HAP-1 (cell line): ENCODE data around the gene C10orf53.
"Not testable (repeated sequence)": the region's sequence is repeated elsewhere in the genome, so short reads cannot be mapped to it uniquely, and the experiment has no call there.

ENCODE experiments used
- DNase-seq, 2 experiments: peaks; one replicate each; pipeline ENCODE4 v3.0.0-alpha.2; 2016 to 2020; ENCODE audit warnings: low spot score in 2 of 2
- H3K27me3 ChIP-seq: fragments of 250-450 bp; sonication (Bioruptor Pico); 2 replicates; pipeline ENCODE4 v1.5.1; 2020; ENCODE audit warnings: low read depth, mild to moderate bottlenecking, moderate library complexity
- H3K36me3 ChIP-seq: fragments of 250-450 bp; sonication (Bioruptor Pico); replicated peaks from 2 replicates; pipeline ENCODE4 v1.5.1; 2020; ENCODE audit warnings: mild to moderate bottlenecking
- H3K4me1 ChIP-seq: fragments of 250-450 bp; sonication (Bioruptor Pico); 2 replicates; pipeline ENCODE4 v1.5.1; 2020; ENCODE audit warnings: mild to moderate bottlenecking
- H3K4me3 ChIP-seq: fragments of 250-450 bp; sonication (Bioruptor Pico); 2 replicates; pipeline ENCODE4 v1.5.1; 2020; ENCODE audit warnings: mild to moderate bottlenecking, moderate library complexity
- H3K9me3 ChIP-seq: fragments of 250-450 bp; sonication (Bioruptor Pico); 2 replicates; pipeline ENCODE4 v1.5.1; 2020; ENCODE audit warnings: mild to moderate bottlenecking, moderate library complexity
- in situ Hi-C: fragments of 300-500 bp; cut with MboI; formaldehyde crosslinking; loops from 3 replicates; pipeline ENCODE4 v1.14.3; 2020; ENCODE audit warnings: low sequenced_read_pairs, inconsistent platforms, mixed read lengths

The C10orf53 gene

DNA sequence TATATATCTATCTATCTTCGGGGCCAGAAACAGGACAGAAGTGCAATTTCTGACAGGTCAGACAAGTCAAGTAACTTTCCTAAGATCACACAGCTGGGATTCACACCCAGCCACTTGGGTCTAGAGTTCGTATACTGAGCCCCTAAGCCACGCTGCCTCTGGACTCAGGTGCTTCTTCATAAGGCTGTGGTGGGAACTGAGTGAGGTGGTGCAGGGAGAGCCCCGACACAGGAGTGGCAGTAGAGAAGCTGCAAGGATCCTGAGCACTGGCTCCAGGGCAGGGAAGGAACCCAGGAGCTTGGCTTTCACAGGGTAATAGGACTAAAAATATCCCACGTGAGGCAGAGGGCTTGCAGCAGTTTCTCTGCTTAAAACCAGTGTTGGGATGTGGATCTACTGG, 33.8 kb downstream of the C10orf53 start:
- in situ Hi-C loops: no loop called here
- no peaks in the 10 kb centered on the region for H3K9me3 ChIP-seq
- H3K4me1 ChIP-seq: no peaks in the 10 kb centered on the region
- no peak overlapping the region for H3K4me3 ChIP-seq
- no peaks in the 10 kb centered on the region for H3K36me3 ChIP-seq
- no peak for DNase-seq
- no peaks in the 10 kb centered on the region for H3K27me3 ChIP-seq

DNA sequence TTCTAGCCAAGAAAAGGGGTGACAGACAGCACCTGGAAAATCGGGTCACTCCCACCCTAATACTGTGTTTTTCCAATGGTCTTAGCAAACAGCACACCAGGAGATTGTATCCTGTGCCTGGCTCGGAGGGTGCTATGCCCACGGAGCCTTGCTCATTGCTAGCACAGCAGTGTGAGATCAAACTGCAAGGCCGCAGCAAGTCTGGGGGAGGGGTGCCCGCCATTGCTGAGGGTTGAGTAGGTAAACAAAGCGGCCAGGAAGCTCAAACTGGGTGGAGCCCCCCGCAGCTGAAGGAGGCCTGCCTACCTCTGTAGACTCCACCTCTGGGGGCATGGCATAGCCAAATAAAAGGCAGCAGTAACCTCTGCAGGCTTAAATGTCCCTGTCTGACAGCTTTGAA, 35.7 kb downstream of the C10orf53 start:
- H3K4me1 ChIP-seq, H3K9me3 ChIP-seq, H3K36me3 ChIP-seq, H3K27me3 ChIP-seq, in situ Hi-C loops, H3K4me3 ChIP-seq, DNase-seq: not testable (repeated sequence)

DNA sequence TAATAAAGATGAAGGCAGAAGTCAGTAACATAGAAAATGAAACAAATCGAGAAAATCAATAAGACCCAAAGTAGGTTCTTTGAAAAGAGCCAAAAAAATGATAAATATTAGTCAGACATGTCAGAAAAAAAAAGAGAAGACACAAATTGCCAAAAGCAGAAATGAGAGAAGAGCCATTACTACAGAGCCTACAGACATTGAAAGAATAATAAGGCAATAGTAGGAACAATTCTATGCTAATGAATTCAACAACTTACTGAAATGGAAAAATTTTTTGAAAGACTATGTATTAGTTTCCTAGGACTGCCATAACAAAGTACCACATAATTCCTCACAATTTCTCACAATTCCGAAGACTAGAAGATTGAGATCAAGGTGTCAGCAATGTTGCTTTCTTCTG, 47.1 kb downstream of the C10orf53 start:
- in situ Hi-C loops: no loop called here
- Histone ChIP-seq H3K27me3 (no peaks in the 10 kb centered on the region), H3K36me3 (no peaks in the 10 kb centered on the region), H3K4me3 (no peak overlapping the region), H3K9me3 (no peaks in the 10 kb centered on the region; the same call in 1 of the 2 replicates), H3K4me1 (no peaks in the 10 kb centered on the region)
- no peak for DNase-seq

DNA sequence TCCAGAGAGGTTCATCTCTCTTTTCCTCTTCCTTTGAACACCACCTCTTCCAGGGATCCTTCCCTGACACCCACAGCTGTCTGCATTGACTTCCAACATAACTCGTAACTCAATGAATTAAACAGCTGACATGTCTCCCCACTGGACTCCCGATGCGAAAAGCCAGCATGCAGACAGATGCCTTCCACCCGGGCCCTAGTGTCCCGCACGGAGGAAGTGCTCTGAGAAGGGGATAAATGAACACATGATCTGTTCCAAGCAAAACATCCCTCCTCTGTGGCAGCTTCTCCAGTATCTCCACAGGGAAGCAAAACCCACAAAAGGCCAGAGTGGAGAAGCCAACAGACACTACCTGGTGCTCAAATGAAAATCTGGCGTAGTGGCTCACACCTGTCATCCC, 54.4 kb downstream of the C10orf53 start:
- Histone ChIP-seq H3K4me1 (no peaks in the 10 kb centered on the region), H3K36me3 (no peaks in the 10 kb centered on the region; the same call in 1 of the 2 replicates), H3K27me3 (no peaks in the 10 kb centered on the region), H3K4me3 (no peak overlapping the region), H3K9me3 (no peaks in the 10 kb centered on the region)
- in situ Hi-C loops: no loop called here
- no peak for DNase-seq

DNA sequence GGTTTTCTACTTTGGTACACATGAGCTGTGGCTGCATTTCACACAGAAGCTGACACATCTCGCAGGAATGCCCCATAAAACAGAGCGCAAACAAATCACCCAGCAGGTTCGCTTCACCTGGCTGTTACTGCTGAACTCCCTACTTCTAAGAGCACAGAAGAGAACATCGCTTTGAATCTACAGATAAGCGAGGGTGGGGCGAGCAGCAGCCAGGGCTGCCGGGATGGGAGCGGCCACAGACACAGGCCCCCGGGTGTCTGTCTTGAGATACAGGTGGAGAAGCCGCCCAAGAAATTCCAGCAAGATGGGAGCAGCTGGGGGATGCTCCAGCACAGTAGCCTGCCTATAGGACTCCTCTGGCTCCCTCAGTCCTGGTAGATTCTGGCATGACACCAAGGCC, 55.2 kb downstream of the C10orf53 start:
- DNase-seq: no peak
- Histone ChIP-seq H3K4me3 (no peak overlapping the region), H3K27me3 (no peaks in the 10 kb centered on the region), H3K9me3 (no peaks in the 10 kb centered on the region), H3K36me3 (no peaks in the 10 kb centered on the region; the same call in 1 of the 2 replicates), H3K4me1 (no peaks in the 10 kb centered on the region)
- in situ Hi-C loops: no loop called here

DNA sequence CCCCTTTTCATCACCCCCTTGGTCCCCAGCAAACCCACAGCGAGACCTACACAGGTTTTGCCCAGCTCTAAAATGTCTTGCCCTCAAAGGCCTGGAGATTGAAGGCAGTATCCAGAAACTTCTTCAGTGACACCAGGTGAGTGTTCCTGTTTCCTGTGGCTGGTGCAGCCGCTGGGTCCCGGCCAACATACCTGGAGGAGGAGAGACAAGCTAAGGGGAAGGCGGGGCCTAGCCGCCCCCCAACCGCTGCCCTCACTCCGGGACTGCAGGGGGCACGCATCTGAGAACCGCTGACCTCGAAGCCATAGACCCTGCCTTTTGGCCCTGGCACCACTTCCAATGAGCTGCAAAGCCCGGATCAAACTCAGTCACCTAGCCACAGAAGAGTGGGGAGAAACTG, 55.7 kb downstream of the C10orf53 start:
- Histone ChIP-seq H3K9me3 (no peaks in the 10 kb centered on the region), H3K27me3 (no peaks in the 10 kb centered on the region), H3K36me3 (no peaks in the 10 kb centered on the region; the same call in 1 of the 2 replicates), H3K4me3 (no peak overlapping the region), H3K4me1 (no peaks in the 10 kb centered on the region)
- in situ Hi-C loops: no loop called here
- DNase-seq: no peak

DNA sequence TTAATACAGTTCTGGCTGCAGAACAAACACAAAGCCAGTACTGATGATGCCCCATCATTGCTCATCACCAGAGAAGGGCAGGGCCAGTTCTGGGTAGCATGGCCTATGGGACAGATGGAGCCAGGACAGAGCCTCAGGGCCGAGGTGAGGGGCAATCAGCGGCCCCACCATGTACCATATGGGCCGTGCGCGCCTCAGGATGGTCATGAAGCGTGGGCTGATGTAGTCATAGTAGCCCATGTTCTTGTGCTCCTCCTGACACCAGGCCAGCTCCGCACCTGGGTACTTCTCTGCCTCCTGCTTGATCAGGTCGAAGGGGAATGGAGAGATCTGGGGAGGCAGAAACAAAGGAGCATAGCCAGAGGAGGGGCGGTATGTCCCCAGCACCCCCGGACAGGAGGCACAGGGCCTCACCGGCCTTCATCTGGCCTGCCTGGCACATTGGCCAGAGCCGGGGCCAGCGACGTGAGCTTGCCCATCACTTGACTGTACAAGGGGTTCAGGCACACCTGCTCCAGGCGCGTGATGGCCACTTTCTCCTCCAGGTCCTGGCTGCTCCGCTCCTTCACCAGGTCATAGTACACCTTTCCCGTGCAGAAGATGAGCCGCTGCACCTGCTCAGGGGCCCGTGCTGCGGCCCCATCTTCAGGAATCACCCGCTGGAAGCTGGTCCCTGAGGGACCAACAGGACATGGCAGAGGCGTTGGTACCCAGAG, 56.6 kb downstream of the C10orf53 start:
- Histone ChIP-seq H3K4me1 (no peaks in the 10 kb centered on the region), H3K27me3 (no peaks in the 10 kb centered on the region), H3K4me3 (no peak overlapping the region), H3K36me3 (no peaks in the 10 kb centered on the region; the same call in 1 of the 2 replicates), H3K9me3 (no peaks in the 10 kb centered on the region)
- no peak for DNase-seq
- in situ Hi-C loops: no loop called here

DNA sequence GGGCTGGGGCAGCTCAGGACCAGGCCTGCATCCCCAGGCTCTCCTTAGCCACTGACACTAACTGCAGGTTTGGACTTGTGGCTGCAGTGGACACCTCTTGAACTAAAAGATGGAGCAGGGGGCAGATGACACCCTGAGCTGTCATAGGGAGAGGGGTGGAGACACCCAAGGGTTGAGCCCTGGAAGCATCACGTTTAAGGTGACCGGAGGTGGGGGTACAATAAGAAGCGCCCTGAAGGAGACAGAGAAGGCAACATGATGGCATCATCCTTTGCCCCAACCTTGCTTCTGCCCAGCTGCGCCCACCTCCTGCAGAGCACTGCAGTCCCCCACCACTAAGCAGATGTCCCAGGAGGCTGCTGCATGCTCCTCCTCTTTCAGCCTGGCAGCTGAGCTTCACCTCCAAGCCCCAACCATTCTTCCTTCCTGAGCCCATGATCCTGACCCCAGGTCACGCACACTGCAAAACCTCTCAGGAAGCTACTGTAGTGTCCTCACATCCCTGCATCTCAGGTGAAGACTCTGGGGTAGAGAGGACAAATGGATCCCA, 57.2 kb downstream of the C10orf53 start:
- H3K36me3 ChIP-seq: no peaks in the 10 kb centered on the region; the same call in 1 of the 2 replicates
- no peaks in the 10 kb centered on the region for H3K9me3 ChIP-seq
- no peak overlapping the region for H3K4me3 ChIP-seq
- H3K27me3 ChIP-seq: no peaks in the 10 kb centered on the region
- in situ Hi-C loops: no loop called here
- DNase-seq: no peak
- no peaks in the 10 kb centered on the region for H3K4me1 ChIP-seq

DNA sequence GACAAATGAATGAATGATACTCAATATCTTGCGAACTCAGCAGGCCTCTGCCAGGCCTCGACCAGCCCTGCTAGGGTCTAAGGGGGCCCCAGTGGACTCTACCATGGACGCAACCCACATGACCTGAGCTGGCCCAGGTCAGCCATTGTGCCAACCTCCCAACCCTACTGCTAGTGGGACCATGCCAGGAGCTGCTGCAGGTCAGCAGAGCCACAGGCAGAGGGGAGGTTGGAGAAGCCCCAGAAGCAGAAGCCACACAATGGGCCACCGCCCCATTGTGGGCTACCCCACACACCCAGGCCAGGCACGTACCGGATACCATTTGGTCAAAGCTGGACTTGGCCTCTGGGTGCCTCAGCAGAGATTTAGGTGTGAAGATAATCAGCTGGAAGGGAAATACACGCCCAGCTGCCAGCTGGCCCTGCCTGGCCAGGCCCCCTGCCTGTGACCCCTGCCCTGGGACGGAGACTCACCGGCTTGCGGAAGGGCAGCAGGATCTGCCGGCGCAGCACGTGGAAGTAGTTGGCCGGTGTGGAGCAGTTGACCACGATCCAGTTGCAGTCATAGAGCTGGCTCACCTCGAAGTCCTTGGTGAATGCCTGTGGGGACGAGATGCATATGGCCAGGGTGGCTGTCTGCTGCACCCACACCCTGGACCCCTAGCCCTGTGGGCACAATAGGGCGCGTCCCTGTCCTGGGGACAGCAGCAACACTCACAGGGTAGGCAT, 58.2 kb downstream of the C10orf53 start:
- DNase-seq: no peak
- no peaks in the 10 kb centered on the region for H3K4me1 ChIP-seq
- no peaks in the 10 kb centered on the region for H3K27me3 ChIP-seq
- no peaks in the 10 kb centered on the region for H3K9me3 ChIP-seq
- H3K4me3 ChIP-seq: no peak overlapping the region
- in situ Hi-C loops: no loop called here
- H3K36me3 ChIP-seq: peaks cover 2% of the 10 kb centered on the region

DNA sequence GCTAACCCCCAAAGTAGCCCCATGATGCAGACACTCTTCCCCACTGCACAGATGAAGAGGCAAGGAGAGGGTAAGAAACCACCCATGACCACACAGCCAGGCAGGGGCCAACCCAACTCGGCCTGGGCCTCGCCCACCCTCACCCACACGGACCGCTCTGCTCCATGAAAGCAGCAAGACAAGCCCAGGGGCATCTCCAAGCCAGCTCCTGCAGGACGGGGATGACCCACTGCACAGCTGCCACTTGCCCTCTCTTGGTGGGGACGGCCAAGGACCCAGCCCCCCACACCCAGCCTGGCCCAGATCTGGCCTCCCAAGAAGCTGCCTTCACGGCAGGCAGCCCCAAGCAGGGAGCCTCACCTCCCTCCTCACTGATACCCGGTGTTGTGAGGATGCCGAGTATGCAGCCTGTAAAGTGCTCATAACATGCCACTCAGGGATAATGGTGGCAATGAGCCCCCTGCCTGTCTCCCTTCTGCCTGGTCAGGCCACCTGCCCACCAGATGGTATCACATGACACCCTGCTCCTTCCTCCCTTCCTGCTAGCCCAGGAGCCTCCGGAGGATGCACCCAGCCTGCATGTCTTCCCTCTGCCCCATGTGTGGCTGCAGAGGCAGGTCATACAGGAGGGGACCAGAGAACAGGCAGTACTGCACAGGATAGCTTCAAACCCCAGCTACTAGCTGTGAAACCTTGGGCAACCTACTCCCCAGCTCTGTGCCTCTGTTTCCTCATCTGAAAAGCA, 59.3 kb downstream of the C10orf53 start:
- H3K9me3 ChIP-seq: no peaks in the 10 kb centered on the region
- no peaks in the 10 kb centered on the region for H3K27me3 ChIP-seq
- no peak overlapping the region for H3K4me3 ChIP-seq
- no peaks in the 10 kb centered on the region for H3K4me1 ChIP-seq
- in situ Hi-C loops: no loop called here
- DNase-seq: no peak
- H3K36me3 ChIP-seq: peaks cover 4% of the 10 kb centered on the region

DNA sequence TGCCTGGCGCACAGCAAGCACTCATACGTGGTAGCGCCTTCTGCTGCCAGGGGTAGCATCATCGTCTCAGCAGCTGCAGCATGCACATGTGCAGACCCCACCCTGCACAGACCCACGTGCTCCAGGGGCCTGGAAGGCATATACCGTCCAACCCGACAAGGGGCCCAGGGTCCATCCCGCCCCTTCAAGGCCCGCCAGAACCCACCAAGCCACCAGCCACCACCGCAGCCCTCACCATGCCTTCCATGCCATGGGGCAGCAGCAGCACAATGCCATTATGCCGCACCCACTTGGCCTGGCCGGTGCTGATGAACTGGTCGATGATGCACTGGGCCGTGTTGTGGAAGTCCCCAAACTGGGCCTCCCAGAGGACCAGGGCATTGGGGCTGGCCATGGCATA, 60.0 kb downstream of the C10orf53 start:
- H3K4me1 ChIP-seq: no peaks in the 10 kb centered on the region
- no peaks in the 10 kb centered on the region for H3K9me3 ChIP-seq
- H3K36me3 ChIP-seq: peaks cover 4% of the 10 kb centered on the region
- no peak overlapping the region for H3K4me3 ChIP-seq
- in situ Hi-C loops: no loop called here
- H3K27me3 ChIP-seq: no peaks in the 10 kb centered on the region
- no peak for DNase-seq

DNA sequence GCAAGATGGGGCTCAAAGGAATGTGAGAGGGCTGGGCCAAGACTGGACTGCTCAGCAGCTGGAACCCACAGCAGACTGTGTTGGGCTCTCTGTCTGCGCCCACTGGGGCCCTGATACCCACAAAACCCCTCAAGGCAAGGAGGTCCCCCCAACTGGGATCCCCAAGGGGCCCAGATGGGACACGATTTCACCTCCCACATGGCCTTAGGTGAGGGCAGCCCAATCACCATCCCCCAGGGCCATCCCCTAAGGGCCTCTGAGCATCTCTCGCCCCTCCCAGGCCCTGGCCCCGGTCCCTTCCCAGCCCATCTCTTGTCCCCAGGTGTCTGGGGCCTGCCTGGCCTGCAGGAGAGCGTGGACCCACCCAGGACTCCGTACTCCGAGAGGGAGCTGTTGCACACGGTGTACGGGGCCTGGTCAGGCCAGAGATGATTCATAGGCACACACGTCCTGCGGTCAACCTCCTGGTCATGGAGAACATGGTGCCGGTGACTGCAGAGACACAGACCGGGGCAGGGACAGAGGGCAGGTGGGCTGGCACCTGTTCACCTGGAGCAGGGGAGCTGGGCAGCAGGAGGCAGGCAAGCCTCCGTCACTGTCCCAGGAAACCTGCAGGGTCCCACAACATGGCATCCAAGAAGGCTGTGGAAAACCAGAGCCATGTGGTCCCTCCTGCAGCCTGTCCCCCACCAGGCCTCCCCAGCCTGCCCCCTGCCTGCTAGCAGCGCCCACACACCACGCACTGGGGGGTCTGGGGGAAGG, 61.1 kb downstream of the C10orf53 start:
- in situ Hi-C loops: no loop called here
- Histone ChIP-seq H3K36me3 (peaks cover 8% of the 10 kb centered on the region), H3K4me3 (no peak overlapping the region), H3K4me1 (no peaks in the 10 kb centered on the region), H3K9me3 (no peaks in the 10 kb centered on the region), H3K27me3 (no peaks in the 10 kb centered on the region)
- no peak for DNase-seq
